ENCODE data around the gene HINT2. TPM values are rescaled to one million over a fixed set of nuclear protein-coding genes. Genes with fewer than 3 reads are reported as not detected.

The HINT2 gene
- polyA plus RNA-seq, 1 experiment = 17.5 TPM

DNA sequence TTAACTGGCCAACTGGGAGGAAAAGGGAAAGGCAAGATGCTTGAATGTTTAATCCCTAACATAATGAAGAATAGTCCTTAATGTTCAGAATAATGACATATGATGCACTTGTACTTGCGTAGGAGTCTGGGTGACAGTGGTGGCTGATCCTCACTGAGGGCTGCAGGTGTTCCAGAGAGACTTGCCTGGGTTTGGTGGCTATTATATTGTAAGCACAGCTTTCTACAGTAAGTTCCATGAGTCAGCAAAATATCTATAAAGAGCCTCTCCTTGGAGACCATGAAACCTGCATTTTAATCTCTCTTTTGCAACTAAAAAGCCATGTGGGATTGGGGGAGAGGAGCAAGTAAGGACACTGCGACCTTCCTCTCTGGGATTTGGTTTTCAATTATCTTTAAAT lies 25.3 kb downstream of the HINT2 start:
- Histone ChIP-seq H3K27ac (ENCODE audit: low read depth, low read length) (no peak overlapping the region), H3K27me3 (ENCODE audit: control insufficient read depth, insufficient read depth, low read length) (peaks cover 4% of the 10 kb centered on the region), H3K4me3 (ENCODE audit: low read depth, low read length) (no peak overlapping the region), H3K9me3 (ENCODE audit: control insufficient read depth, insufficient read depth, low read length) (no peaks in the 10 kb centered on the region; the same call in 1 of the 2 replicates)
- TF ChIP-seq, protein P1, sequence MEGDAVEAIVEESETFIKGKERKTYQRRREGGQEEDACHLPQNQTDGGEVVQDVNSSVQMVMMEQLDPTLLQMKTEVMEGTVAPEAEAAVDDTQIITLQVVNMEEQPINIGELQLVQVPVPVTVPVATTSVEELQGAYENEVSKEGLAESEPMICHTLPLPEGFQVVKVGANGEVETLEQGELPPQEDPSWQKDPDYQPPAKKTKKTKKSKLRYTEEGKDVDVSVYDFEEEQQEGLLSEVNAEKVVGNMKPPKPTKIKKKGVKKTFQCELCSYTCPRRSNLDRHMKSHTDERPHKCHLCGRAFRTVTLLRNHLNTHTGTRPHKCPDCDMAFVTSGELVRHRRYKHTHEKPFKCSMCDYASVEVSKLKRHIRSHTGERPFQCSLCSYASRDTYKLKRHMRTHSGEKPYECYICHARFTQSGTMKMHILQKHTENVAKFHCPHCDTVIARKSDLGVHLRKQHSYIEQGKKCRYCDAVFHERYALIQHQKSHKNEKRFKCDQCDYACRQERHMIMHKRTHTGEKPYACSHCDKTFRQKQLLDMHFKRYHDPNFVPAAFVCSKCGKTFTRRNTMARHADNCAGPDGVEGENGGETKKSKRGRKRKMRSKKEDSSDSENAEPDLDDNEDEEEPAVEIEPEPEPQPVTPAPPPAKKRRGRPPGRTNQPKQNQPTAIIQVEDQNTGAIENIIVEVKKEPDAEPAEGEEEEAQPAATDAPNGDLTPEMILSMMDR (IDR thresholded peaks at IDR 0.05; ENCODE audit: low read depth, low read length) = no peak
- no peak for DNase-seq (ENCODE audit: low read depth, low spot score)
- CTCF ChIA-PET = interaction anchor here (0.6 to 4.2 kb wide), 32 partner anchors 11 to 706 kb away, joined by 3 to 108 read pairs (median 5); partner anchors contain the start of genes CREB3, HINT2, HRCT1 and SPAG8
- POLR2A ChIA-PET = interaction anchor here (1.4 kb wide), 1 partner anchor 93 kb away, joined by 3 read pairs; no protein-coding TSS in a partner anchor

DNA sequence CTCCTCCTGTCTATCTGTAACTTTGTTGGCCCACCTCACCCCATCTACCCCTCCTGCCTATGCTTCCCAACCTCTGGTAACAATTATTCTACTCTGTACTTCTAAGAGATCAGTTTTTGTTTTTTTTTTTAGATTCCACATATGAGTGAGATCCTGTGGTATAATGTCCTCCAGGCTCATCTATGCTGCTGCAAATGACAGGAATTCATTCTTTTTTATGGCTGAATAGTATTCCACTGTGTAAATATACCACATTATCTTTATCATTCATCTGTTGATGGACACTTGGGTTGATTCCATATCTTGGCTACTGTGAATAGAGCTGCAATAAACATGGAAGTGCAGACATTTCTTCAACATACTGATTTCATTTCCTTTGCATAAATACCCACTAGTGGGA lies 31.4 kb downstream of the HINT2 start:
- H3K4me3 ChIP-seq (ENCODE audit: low read depth, low read length) = no peak overlapping the region
- TF ChIP-seq, protein P1 (IDR thresholded peaks at IDR 0.05; ENCODE audit: low read depth, low read length) = no peak
- ChIA-PET CTCF (interaction anchor here (1.3 kb wide), 1 partner anchor 99 kb away, joined by 3 read pairs; no protein-coding TSS in a partner anchor), POLR2A (no interaction called here)
- DNase-seq (ENCODE audit: low read depth, low spot score) = no peak
- no peaks in the 10 kb centered on the region for H3K9me3 ChIP-seq (ENCODE audit: control insufficient read depth, insufficient read depth, low read length)
- no peak overlapping the region for H3K27ac ChIP-seq (ENCODE audit: low read depth, low read length)
- H3K27me3 ChIP-seq (ENCODE audit: control insufficient read depth, insufficient read depth, low read length) = peaks cover 22% of the 10 kb centered on the region

- DNase-seq (ENCODE audit: low read depth, low spot score) = no peak
- TF ChIP-seq, protein P1 (IDR thresholded peaks at IDR 0.05; ENCODE audit: low read depth, low read length) = no peak
- POLR2A ChIA-PET = no interaction called here
- Histone ChIP-seq H3K4me3 (ENCODE audit: low read depth, low read length) (no peak overlapping the region), H3K27ac (ENCODE audit: low read depth, low read length) (no peak overlapping the region), H3K9me3 (ENCODE audit: control insufficient read depth, insufficient read depth, low read length) (no peaks in the 10 kb centered on the region), H3K27me3 (ENCODE audit: control insufficient read depth, insufficient read depth, low read length) (peaks cover 23% of the 10 kb centered on the region)
- CTCF ChIA-PET = interaction anchor here (1.5 kb wide), 1 partner anchor 10 kb away, joined by 9 read pairs; no protein-coding TSS in a partner anchor
Measured at GRCh38 chr9:35781066-35781465, 33.8 kb downstream of the HINT2 start.

DNA sequence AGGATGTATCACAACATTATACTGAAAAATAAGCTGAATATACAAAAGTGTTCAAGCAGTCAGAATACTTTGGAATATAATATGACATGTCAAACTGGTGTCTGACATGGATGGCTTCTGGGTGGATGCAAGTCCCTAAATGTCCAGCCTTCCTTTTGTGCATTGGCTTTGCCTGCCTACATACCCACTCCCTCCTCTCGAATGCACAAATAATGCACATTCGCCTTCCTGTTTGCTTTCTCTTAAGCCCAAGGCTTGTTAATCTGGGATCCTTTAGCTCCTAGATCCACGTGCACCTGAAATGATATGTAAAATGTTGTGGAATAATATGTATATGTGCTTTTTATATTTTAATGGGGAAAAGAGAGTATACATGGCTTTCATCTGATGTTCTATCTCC lies 36.3 kb downstream of the HINT2 start:
- Histone ChIP-seq H3K9me3 (ENCODE audit: control insufficient read depth, insufficient read depth, low read length) (no peaks in the 10 kb centered on the region), H3K27me3 (ENCODE audit: control insufficient read depth, insufficient read depth, low read length) (peaks cover 16% of the 10 kb centered on the region), H3K27ac (ENCODE audit: low read depth, low read length) (no peak overlapping the region), H3K4me3 (ENCODE audit: low read depth, low read length) (no peak overlapping the region)
- CTCF ChIA-PET = interaction anchor here (0.5 to 2.2 kb wide), 5 partner anchors 10 to 125 kb away, joined by 3 to 9 read pairs (median 8); no protein-coding TSS in a partner anchor
- TF ChIP-seq, protein P1 (IDR thresholded peaks at IDR 0.05; ENCODE audit: low read depth, low read length) = no peak
- POLR2A ChIA-PET = no interaction called here
- no peak for DNase-seq (ENCODE audit: low read depth, low spot score)

DNA sequence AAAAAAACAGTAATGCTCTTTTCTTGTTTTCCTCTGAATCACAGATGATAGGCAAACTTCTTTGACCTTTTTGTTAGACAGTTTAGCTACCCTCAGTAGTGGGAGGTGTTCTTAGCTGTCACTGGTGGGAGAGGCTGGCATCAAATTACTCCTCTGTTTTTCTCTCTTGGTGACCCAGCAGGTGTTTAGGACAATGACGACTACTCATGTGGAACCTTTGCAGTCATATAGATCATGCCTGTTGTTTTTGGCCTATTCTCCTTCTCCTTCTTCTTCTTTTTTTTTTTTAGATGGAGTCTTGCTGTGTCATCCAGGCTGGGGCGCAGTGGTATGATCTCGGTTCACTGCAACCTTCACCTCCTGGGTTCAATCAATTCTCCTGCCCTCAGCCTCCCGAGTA lies 38.8 kb downstream of the HINT2 start:
- no peak for DNase-seq (ENCODE audit: low read depth, low spot score)
- Histone ChIP-seq H3K27me3 (ENCODE audit: control insufficient read depth, insufficient read depth, low read length) (peaks cover 14% of the 10 kb centered on the region), H3K27ac (ENCODE audit: low read depth, low read length) (no peak overlapping the region), H3K9me3 (ENCODE audit: control insufficient read depth, insufficient read depth, low read length) (no peaks in the 10 kb centered on the region), H3K4me3 (ENCODE audit: low read depth, low read length) (no peak overlapping the region)
- ChIA-PET POLR2A (no interaction called here), CTCF (interaction anchor here (0.6 to 1.1 kb wide), 4 partner anchors 14 to 106 kb away, joined by 3 to 9 read pairs (median 4); partner anchors contain the start of gene HINT2)
- TF ChIP-seq, protein P1 (IDR thresholded peaks at IDR 0.05; ENCODE audit: low read depth, low read length) = no peak
